Neural cell (in vitro differentiated cells): Measurements from ENCODE around the gene VANGL1. TPM values are rescaled to one million over a fixed set of nuclear protein-coding genes. Genes with fewer than 3 reads are reported as not detected.

Source experiments
- H2AFZ ChIP-seq: fragments of 200-600, 300-800 bp; sonication (generic), shearing (Covaris generic); 2 replicates; pipeline ENCODE4 v1.6.0; 2014; ENCODE audit warnings: low read depth, mild to moderate bottlenecking, antibody characterized with exemption, low read length, moderate library complexity
- H3F3A ChIP-seq: fragments of 200-600 bp; shearing (Covaris generic); 2 replicates; pipeline ENCODE4 v1.6.1; 2016; ENCODE audit warnings: mild to moderate bottlenecking, moderate library complexity, mixed read lengths, antibody characterized with exemption, low read length; ENCODE audit not compliant: insufficient read depth, poor library complexity, severe bottlenecking
- H3K27ac ChIP-seq: fragments of 200-600, 300-800 bp; sonication (generic), shearing (Covaris generic); 2 replicates; pipeline ENCODE4 v1.5.1; 2014; ENCODE audit warnings: mild to moderate bottlenecking, low read length, moderate library complexity
- H3K27me3 ChIP-seq: fragments of 300-800, 200-600 bp; sonication (generic), shearing (Covaris generic); 2 replicates; pipeline ENCODE4 v1.6.0; 2014; ENCODE audit warnings: mild to moderate bottlenecking, low read depth, low read length, moderate library complexity; ENCODE audit not compliant: insufficient read depth
- H3K36me3 ChIP-seq: fragments of 300-800, 200-600 bp; sonication (generic), shearing (Covaris generic); 2 replicates; pipeline ENCODE4 v1.5.1; 2014; ENCODE audit warnings: mild to moderate bottlenecking, antibody characterized with exemption, low read length, moderate library complexity; ENCODE audit not compliant: insufficient read depth
- H3K4me2 ChIP-seq: fragments of 300-800, 200-600 bp; sonication (generic), shearing (Covaris generic); 2 replicates; pipeline ENCODE4 v1.6.0; 2014; ENCODE audit warnings: mild to moderate bottlenecking, low read length
- H3K4me3 ChIP-seq: fragments of 300-800, 200-600 bp; sonication (generic), shearing (Covaris generic); 2 replicates; pipeline ENCODE4 v1.5.1; 2014; ENCODE audit warnings: mild to moderate bottlenecking, low read length, moderate library complexity
- H3K79me2 ChIP-seq: fragments of 200-600 bp; shearing (Covaris generic); replicated peaks from 2 replicates; pipeline ENCODE4 v1.6.0; 2014; ENCODE audit warnings: mild to moderate bottlenecking, low read length, moderate library complexity; ENCODE audit not compliant: insufficient read depth
- H3K9ac ChIP-seq: fragments of 300-800, 200-600 bp; sonication (generic), shearing (Covaris generic); 2 replicates; pipeline ENCODE4 v1.6.1; 2016; ENCODE audit warnings: mild to moderate bottlenecking, low read length, mixed read lengths
- H3K9me2 ChIP-seq: fragments of 200-600 bp; shearing (Covaris generic); 2 replicates; pipeline ENCODE4 v1.6.1; 2016; ENCODE audit warnings: mild to moderate bottlenecking, low read length, mixed read lengths; ENCODE audit not compliant: insufficient read depth
- H3K9me3 ChIP-seq: fragments of 200-600, 300-800 bp; sonication (generic), shearing (Covaris generic); 2 replicates; pipeline ENCODE4 v1.6.1; 2016; ENCODE audit warnings: mild to moderate bottlenecking, mixed run types, low read length, moderate library complexity, mixed read lengths
- H4K20me1 ChIP-seq: fragments of 200-600 bp; shearing (Covaris generic); 2 replicates; pipeline ENCODE4 v1.6.1; 2016; ENCODE audit warnings: mild to moderate bottlenecking, mixed run types; ENCODE audit not compliant: insufficient read depth
- EP300 ChIP-seq: fragments of 450-650 bp; conservative IDR thresholded peaks from 2 replicates; pipeline ENCODE4 v1.6.1; 2014; ENCODE audit warnings: antibody characterized with exemption, mild to moderate bottlenecking, moderate library complexity; ENCODE audit not compliant: poor library complexity, severe bottlenecking
- EZH2 ChIP-seq: fragments of 200-600, 300-800 bp; shearing (Covaris generic), sonication (generic); IDR thresholded peaks from 2 replicates; pipeline ENCODE4 v1.6.1; 2014; ENCODE audit warnings: antibody characterized with exemption, low read length, borderline replicate concordance, mild to moderate bottlenecking; ENCODE audit not compliant: insufficient read depth, poor library complexity, severe bottlenecking
- MXI1 ChIP-seq: fragments of 450-650 bp; conservative IDR thresholded peaks from 2 replicates; pipeline ENCODE4 v1.6.1; 2014; ENCODE audit warnings: antibody characterized with exemption, mild to moderate bottlenecking; ENCODE audit not compliant: poor library complexity, severe bottlenecking
- POLR2AphosphoS5 ChIP-seq: IDR thresholded peaks from 2 replicates; pipeline ENCODE4 v1.6.1; 2012
- RAD21 ChIP-seq: fragments of 450-650 bp; conservative IDR thresholded peaks from 2 replicates; pipeline ENCODE4 v1.6.1; 2014; ENCODE audit warnings: antibody characterized with exemption, mild to moderate bottlenecking, moderate library complexity
- SMC3 ChIP-seq: fragments of 450-650 bp; conservative IDR thresholded peaks from 2 replicates; pipeline ENCODE4 v1.6.1; 2014; ENCODE audit warnings: antibody characterized with exemption, mild to moderate bottlenecking, moderate library complexity; ENCODE audit not compliant: poor library complexity
- TAF1 ChIP-seq: IDR thresholded peaks from 2 replicates; pipeline ENCODE4 v1.6.1; 2012; ENCODE audit warnings: low read depth
- polyA plus RNA-seq: library from polyadenylated mRNA; depleted of rRNA; stranded (reverse); fragments of >200 nt; gene quantifications from 2 replicates; pipeline ENCODE4 v1.2.3, GENCODE V29; 2014
- TF ChIP-seq, protein P1 (sequence below): fragments of 450-650 bp; IDR thresholded peaks from 2 replicates; pipeline ENCODE4 v1.5.1; 2014; ENCODE audit warnings: antibody characterized with exemption, mild to moderate bottlenecking, moderate library complexity; ENCODE audit not compliant: poor library complexity, severe bottlenecking
- TF ChIP-seq, protein P2 (sequence below): IDR thresholded peaks from 2 replicates; pipeline ENCODE4 v1.6.1; 2012; ENCODE audit warnings: borderline replicate concordance

Gene VANGL1
- polyA plus RNA-seq, 1 donor from 2014 or later, result 0.53 TPM

DNA sequence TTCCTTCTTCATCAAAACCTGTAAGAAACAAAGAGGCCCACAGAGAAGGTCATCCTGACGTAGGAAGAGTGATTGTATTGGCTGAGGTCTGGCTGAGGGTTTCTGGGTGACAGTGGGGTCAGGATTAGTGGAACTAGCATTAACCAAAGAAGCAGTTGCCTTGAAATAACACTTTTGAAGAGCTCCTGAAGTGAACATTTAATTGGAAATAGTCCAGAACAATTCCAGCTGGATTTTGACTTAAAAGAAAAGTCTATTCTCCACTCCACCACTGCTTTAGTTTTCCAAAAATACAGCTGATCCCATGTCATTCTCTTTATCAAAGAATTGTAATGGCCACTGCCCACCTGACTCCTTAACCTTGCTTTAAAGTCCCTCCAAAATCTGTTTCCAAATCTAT, 99.0 kb downstream of the VANGL1 start:
- H3K9me2 ChIP-seq, result no peaks in the 10 kb centered on the region
- no peaks in the 10 kb centered on the region for H4K20me1 ChIP-seq
- no peak overlapping the region for H3K4me2 ChIP-seq
- TF ChIP-seq POLR2AphosphoS5 (no peak), MXI1 (no peak), EZH2 (no peak), EP300 (no peak), SMC3 (no peak), RAD21 (no peak), TAF1 (no peak)
- TF ChIP-seq, protein P1, sequence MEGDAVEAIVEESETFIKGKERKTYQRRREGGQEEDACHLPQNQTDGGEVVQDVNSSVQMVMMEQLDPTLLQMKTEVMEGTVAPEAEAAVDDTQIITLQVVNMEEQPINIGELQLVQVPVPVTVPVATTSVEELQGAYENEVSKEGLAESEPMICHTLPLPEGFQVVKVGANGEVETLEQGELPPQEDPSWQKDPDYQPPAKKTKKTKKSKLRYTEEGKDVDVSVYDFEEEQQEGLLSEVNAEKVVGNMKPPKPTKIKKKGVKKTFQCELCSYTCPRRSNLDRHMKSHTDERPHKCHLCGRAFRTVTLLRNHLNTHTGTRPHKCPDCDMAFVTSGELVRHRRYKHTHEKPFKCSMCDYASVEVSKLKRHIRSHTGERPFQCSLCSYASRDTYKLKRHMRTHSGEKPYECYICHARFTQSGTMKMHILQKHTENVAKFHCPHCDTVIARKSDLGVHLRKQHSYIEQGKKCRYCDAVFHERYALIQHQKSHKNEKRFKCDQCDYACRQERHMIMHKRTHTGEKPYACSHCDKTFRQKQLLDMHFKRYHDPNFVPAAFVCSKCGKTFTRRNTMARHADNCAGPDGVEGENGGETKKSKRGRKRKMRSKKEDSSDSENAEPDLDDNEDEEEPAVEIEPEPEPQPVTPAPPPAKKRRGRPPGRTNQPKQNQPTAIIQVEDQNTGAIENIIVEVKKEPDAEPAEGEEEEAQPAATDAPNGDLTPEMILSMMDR, result no peak
- TF ChIP-seq, protein P2, sequence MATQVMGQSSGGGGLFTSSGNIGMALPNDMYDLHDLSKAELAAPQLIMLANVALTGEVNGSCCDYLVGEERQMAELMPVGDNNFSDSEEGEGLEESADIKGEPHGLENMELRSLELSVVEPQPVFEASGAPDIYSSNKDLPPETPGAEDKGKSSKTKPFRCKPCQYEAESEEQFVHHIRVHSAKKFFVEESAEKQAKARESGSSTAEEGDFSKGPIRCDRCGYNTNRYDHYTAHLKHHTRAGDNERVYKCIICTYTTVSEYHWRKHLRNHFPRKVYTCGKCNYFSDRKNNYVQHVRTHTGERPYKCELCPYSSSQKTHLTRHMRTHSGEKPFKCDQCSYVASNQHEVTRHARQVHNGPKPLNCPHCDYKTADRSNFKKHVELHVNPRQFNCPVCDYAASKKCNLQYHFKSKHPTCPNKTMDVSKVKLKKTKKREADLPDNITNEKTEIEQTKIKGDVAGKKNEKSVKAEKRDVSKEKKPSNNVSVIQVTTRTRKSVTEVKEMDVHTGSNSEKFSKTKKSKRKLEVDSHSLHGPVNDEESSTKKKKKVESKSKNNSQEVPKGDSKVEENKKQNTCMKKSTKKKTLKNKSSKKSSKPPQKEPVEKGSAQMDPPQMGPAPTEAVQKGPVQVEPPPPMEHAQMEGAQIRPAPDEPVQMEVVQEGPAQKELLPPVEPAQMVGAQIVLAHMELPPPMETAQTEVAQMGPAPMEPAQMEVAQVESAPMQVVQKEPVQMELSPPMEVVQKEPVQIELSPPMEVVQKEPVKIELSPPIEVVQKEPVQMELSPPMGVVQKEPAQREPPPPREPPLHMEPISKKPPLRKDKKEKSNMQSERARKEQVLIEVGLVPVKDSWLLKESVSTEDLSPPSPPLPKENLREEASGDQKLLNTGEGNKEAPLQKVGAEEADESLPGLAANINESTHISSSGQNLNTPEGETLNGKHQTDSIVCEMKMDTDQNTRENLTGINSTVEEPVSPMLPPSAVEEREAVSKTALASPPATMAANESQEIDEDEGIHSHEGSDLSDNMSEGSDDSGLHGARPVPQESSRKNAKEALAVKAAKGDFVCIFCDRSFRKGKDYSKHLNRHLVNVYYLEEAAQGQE, result no peak
- no peaks in the 10 kb centered on the region for H3K9me3 ChIP-seq
- H3K27ac ChIP-seq, result no peak overlapping the region
- H2AFZ ChIP-seq, result no peak overlapping the region
- no peaks in the 10 kb centered on the region for H3K27me3 ChIP-seq
- H3K4me3 ChIP-seq, result no peak overlapping the region
- H3K9ac ChIP-seq, result no peak overlapping the region
- no peaks in the 10 kb centered on the region for H3F3A ChIP-seq
- H3K36me3 ChIP-seq, result no peaks in the 10 kb centered on the region
- no peaks in the 10 kb centered on the region for H3K79me2 ChIP-seq

DNA sequence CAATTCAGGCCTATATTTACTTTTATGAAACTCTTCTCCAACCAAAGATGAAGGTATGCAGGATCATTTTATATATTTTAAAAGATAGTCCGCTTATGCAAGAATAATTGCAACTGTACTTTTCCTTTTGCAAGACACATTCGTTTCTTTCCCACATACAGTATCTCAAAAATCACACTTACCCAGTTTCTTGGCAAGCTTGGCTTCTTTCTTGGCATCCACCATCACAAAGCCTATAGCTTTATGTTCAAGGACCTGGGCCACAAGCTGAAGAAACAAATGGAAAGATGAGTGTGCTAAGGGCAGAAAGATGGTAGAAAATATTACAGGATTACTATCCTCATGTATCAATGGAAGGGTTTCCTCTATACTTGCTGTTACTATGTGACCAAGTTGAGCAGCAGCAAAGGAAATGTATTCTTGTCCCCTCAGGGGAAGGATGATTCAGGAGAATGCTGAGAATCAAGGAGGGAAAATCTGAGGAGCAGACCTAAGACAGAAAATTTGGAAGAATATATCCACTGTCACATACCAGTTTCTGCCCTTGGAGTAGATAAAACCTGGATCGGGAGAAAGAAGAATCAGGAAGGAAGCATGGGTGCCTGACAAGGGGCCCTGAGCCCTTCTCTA, 103.0 kb downstream of the VANGL1 start:
- Histone ChIP-seq H3K79me2 (no peaks in the 10 kb centered on the region), H3K4me2 (no peak overlapping the region), H3K36me3 (no peaks in the 10 kb centered on the region), H3K9me2 (no peaks in the 10 kb centered on the region), H3F3A (no peaks in the 10 kb centered on the region), H2AFZ (no peak overlapping the region), H3K4me3 (no peak overlapping the region), H3K9ac (no peak overlapping the region), H4K20me1 (no peaks in the 10 kb centered on the region), H3K27ac (no peak overlapping the region), H3K27me3 (no peaks in the 10 kb centered on the region), H3K9me3 (no peaks in the 10 kb centered on the region)
- TF ChIP-seq SMC3 (no peak), POLR2AphosphoS5 (no peak)
